Hepatocyte (in vitro differentiated cells): ENCODE data around the gene MIEF2. TPM values are rescaled to one million over a fixed set of nuclear protein-coding genes. Genes with fewer than 3 reads are reported as not detected.
"Not testable (repeated sequence)": the region's sequence is repeated elsewhere in the genome, so short reads cannot be mapped to it uniquely, and the experiment has no call there.

ENCODE experiments used
- DNase-seq: peaks from one replicate; pipeline ENCODE4 v3.0.0-alpha.2; 2016; ENCODE audit warnings: low spot score
- H2AFZ ChIP-seq: fragments of 200-600 bp; sonication (generic); 2 replicates; pipeline ENCODE4 v1.6.0; 2016; ENCODE audit warnings: antibody characterized with exemption, mild to moderate bottlenecking
- H3K27ac ChIP-seq: fragments of 200-600 bp; sonication (generic); 2 replicates; pipeline ENCODE4 v1.5.1; 2016; ENCODE audit warnings: mild to moderate bottlenecking
- H3K27me3 ChIP-seq: fragments of 200-600 bp; sonication (generic); 2 replicates; pipeline ENCODE4 v1.6.1; 2016
- H3K36me3 ChIP-seq: fragments of 200-600 bp; sonication (generic); replicated peaks from 2 replicates; pipeline ENCODE4 v1.5.1; 2016; ENCODE audit warnings: low read depth; ENCODE audit not compliant: insufficient read depth
- H3K4me1 ChIP-seq: fragments of 200-600 bp; sonication (generic); 2 replicates; pipeline ENCODE4 v1.5.1; 2016; ENCODE audit warnings: mild to moderate bottlenecking, moderate library complexity; ENCODE audit not compliant: insufficient read depth
- H3K4me2 ChIP-seq: fragments of 200-600 bp; sonication (generic); 2 replicates; pipeline ENCODE4 v1.6.0; 2016
- H3K4me3 ChIP-seq: fragments of 200-600 bp; sonication (generic); 2 replicates; pipeline ENCODE4 v1.5.1; 2016; ENCODE audit warnings: mild to moderate bottlenecking
- H3K79me2 ChIP-seq: fragments of 200-600 bp; sonication (generic); 2 replicates; pipeline ENCODE4 v1.6.0; 2017; ENCODE audit warnings: mild to moderate bottlenecking
- H3K9me2 ChIP-seq: fragments of 200-600 bp; sonication (generic); replicated peaks from 2 replicates; pipeline ENCODE4 v1.6.0; 2017; ENCODE audit warnings: mild to moderate bottlenecking; ENCODE audit not compliant: insufficient read depth
- H3K9me3 ChIP-seq: fragments of 200-600 bp; sonication (generic); 2 replicates; pipeline ENCODE4 v1.5.1; 2016; ENCODE audit warnings: low read depth, mild to moderate bottlenecking
- H4K20me1 ChIP-seq: fragments of 200-600 bp; sonication (generic); 2 replicates; pipeline ENCODE4 v1.6.0; 2016; ENCODE audit warnings: mild to moderate bottlenecking; ENCODE audit not compliant: insufficient read depth, poor library complexity, severe bottlenecking
- EZH2 ChIP-seq: fragments of 200-600 bp; sonication (generic); IDR thresholded peaks from 2 replicates; pipeline ENCODE4 v1.6.1; 2016; ENCODE audit warnings: antibody characterized with exemption, mild to moderate bottlenecking, borderline replicate concordance
- EZH2phosphoT487 ChIP-seq: fragments of 200-600 bp; sonication (generic); IDR thresholded peaks from one replicate; pipeline ENCODE4 v1.6.1; 2018; ENCODE audit warnings: antibody characterized with exemption, mild to moderate bottlenecking, low read depth, moderate library complexity; ENCODE audit not compliant: unreplicated experiment, severe bottlenecking
- WGBS: methylation state at CpG from one replicate; pipeline ENCODE4 v1.1.6; 2016; ENCODE audit warnings: low lambda C conversion rate; ENCODE audit errors: missing lambda C conversion rate; 5-methylcytosine and 5-hydroxymethylcytosine counted together
- polyA plus RNA-seq: library from polyadenylated mRNA; unstranded; fragments of >200 nt; fragmentation: Nextera tagmentation; extraction: Ambion mirVana; gene quantifications from 2 replicates; pipeline ENCODE4 v1.2.1, GENCODE V29; 2016
- total RNA-seq: library from RNA; depleted of rRNA; stranded (reverse); fragments of >200 nt; gene quantifications from 2 replicates; pipeline ENCODE4 v1.2.3, GENCODE V29; 2014
- TF ChIP-seq, protein P1 (sequence below): fragments of 200-600 bp; sonication (generic); IDR thresholded peaks from 2 replicates; pipeline ENCODE4 v1.5.1; 2016; ENCODE audit warnings: antibody characterized with exemption, mild to moderate bottlenecking; ENCODE audit not compliant: poor library complexity

Gene MIEF2, protein sequence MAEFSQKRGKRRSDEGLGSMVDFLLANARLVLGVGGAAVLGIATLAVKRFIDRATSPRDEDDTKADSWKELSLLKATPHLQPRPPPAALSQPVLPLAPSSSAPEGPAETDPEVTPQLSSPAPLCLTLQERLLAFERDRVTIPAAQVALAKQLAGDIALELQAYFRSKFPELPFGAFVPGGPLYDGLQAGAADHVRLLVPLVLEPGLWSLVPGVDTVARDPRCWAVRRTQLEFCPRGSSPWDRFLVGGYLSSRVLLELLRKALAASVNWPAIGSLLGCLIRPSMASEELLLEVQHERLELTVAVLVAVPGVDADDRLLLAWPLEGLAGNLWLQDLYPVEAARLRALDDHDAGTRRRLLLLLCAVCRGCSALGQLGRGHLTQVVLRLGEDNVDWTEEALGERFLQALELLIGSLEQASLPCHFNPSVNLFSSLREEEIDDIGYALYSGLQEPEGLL
- total RNA-seq (29.3 and 30.7 TPM in 2 replicates), polyA plus RNA-seq (20.5 and 21.0 TPM in 2 replicates)

DNA sequence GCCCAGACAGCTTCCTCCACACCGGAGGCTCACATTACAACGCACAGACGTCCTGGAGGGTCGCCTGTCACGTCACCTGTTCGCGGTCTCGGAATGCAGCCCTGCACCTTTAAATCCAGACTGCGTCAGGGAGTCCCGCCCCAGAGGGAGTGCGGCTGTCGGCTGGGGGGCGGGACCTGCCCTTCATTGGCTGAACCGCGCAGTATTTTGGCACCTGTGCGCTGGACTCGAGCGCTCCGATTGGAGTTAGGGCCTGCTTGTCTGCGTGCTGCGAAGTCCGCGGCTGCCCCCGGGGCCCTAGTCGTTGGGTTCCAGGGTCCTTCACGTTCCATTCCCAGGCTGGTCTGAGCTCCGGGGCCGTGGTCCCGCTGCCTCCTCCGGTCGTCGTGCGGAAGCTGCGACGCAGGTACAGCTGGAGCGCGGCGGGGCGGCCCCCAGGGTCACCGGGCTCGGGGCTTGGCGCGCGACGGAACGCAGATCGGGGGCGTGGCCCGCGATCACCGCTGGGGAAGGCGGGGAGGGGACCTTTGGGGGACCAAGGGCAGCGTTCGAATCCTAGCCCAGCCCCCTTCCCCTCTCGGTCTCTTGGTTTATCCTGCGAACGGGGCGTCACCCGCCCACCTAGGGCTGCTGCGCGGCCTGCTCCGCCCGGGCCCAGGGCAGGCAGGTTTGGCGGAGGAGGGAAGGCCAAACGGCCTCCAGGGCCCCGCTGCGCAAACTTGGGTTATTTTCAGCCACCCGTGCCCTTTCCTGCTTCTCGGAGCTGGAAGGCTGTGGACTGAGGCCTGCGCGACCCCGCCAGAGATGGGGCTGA is at the start of gene MIEF2:
TSS of gene MIEF2 (plus strand) at position 331 of the 814 bp plus-strand sequence. CDS start 2,059 bp downstream, outside the sequence.
- Histone ChIP-seq H3K79me2 (peaks cover 51% of the 10 kb centered on the region), H2AFZ (peak within 1 kb of the TSS; percentile 92), H3K4me3 (peak within 1 kb of the TSS; percentile 73), H3K4me1 (peaks cover 29% of the 10 kb centered on the region), H3K36me3 (no peaks in the 10 kb centered on the region), H3K9me2 (no peaks in the 10 kb centered on the region), H3K27ac (peak within 1 kb of the TSS; percentile 95), H3K4me2 (peak within 1 kb of the TSS; percentile 96), H3K9me3 (no peaks in the 10 kb centered on the region), H4K20me1 (peaks cover 20% of the 10 kb centered on the region), H3K27me3 (no peaks in the 10 kb centered on the region)
- DNase-seq, result peak; percentile 97
- WGBS, result under 1% methylated on average over 67 of the region's 72 CpGs
- TF ChIP-seq, protein P1, sequence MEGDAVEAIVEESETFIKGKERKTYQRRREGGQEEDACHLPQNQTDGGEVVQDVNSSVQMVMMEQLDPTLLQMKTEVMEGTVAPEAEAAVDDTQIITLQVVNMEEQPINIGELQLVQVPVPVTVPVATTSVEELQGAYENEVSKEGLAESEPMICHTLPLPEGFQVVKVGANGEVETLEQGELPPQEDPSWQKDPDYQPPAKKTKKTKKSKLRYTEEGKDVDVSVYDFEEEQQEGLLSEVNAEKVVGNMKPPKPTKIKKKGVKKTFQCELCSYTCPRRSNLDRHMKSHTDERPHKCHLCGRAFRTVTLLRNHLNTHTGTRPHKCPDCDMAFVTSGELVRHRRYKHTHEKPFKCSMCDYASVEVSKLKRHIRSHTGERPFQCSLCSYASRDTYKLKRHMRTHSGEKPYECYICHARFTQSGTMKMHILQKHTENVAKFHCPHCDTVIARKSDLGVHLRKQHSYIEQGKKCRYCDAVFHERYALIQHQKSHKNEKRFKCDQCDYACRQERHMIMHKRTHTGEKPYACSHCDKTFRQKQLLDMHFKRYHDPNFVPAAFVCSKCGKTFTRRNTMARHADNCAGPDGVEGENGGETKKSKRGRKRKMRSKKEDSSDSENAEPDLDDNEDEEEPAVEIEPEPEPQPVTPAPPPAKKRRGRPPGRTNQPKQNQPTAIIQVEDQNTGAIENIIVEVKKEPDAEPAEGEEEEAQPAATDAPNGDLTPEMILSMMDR, result no peak
- TF ChIP-seq EZH2phosphoT487, result no peak
- TF ChIP-seq EZH2, result no peak

DNA sequence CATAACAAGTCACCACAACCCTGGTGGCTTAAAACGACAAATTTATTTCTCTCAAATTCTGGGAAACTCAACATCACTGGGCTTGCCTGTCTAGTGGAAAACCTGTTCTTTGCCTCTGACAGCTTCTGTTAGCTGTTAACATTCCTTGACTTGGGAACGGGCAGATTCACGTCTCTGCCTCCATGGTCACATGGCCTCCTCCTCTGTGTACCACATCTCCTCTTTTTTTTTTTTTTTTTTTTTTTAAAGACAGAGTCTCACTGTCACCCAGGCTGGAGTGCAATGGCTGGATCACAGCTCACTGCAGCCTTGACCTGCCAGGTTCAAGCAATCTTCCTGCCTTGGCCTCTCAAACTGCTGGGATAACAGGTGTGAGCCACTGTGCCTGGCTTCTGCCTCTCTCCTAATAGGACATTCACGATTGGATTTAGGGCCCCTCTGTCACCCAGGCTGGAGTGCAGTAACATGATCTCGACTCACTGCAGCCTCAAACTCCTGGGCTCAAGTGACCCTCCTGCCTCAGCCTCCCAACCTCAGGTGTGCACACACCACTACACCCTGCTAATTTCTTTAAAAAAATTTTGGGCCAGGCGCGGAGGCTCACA is 46.7 kb upstream of the MIEF2 start:
- H3K9me2 ChIP-seq, result no peaks in the 10 kb centered on the region
- H3K36me3 ChIP-seq, result no peaks in the 10 kb centered on the region
- H3K9me3 ChIP-seq, result no peaks in the 10 kb centered on the region
- DNase-seq, result no peak
- no peaks in the 10 kb centered on the region for H3K79me2 ChIP-seq
- TF ChIP-seq, protein P1, result no peak
- TF ChIP-seq EZH2 (no peak), EZH2phosphoT487 (no peak)
- H3K4me2 ChIP-seq, result no peak overlapping the region
- no peaks in the 10 kb centered on the region for H3K4me1 ChIP-seq
- H3K4me3 ChIP-seq, result no peak overlapping the region
- no peaks in the 10 kb centered on the region for H3K27me3 ChIP-seq
- 67% methylated on average over 7 of the region's 7 CpGs for WGBS
- H4K20me1 ChIP-seq, result no peaks in the 10 kb centered on the region
- H2AFZ ChIP-seq, result no peak overlapping the region
- H3K27ac ChIP-seq, result no peak overlapping the region

DNA sequence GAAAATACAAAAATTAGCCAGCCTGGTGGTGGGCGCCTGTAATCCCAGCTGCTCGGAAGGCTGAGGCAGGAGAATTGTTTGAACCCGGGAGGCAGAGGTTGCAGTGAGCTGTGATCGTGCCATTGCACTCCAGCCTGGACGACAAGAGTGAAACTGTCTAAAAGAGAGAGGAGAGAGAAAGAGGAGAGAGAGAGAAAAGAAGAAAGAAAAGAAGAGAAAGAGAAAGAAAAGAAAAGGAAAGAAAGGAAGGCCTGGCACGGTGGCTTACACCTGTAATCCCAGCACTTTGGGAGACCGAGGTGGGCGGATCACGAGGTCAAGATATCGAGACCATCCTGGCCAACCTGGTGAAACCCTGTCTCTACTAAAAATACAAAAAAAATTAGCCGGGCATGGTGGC is 43.6 kb upstream of the MIEF2 start:
- DNase-seq, H3K27me3 ChIP-seq, H4K20me1 ChIP-seq, H3K4me3 ChIP-seq, H2AFZ ChIP-seq, H3K4me2 ChIP-seq, H3K79me2 ChIP-seq, H3K36me3 ChIP-seq, H3K9me2 ChIP-seq, H3K27ac ChIP-seq, H3K4me1 ChIP-seq, H3K9me3 ChIP-seq: not testable (repeated sequence)
- WGBS, result 86% methylated on average over 11 of the region's 11 CpGs
